A549 (cell line): ENCODE measurements around the gene SNAPC2. TPM values are rescaled to one million over a fixed set of nuclear protein-coding genes. Genes with fewer than 3 reads are reported as not detected.

Experiments used
- ATAC-seq, 2 experiments: fragments of 200-7000 bp in 1 of 2; fragments of >200 bp in 1 of 2; cut with Nextera tagmentation in 1 of 2; cut with Tn5 transposase in 1 of 2; 3 replicates each; pipeline versions ENCODE4 v1.8.0 to v1.9.1; 2018 to 2020; ENCODE audit warnings: mild to moderate bottlenecking in 1 of 2, moderate library complexity in 1 of 2
- CTCF ChIA-PET: fragments of 300-600 bp; sonication (Branson Sonifier 250); formaldehyde crosslinking; extraction: SDS; loops from one replicate; lab custom pipeline; 2021; ENCODE audit warnings: antibody characterized with exemption, inconsistent platforms; lab: Yijun Ruan, JAX
- POLR2A ChIA-PET: fragments of 350-600 bp; formaldehyde crosslinking; extraction: SDS; loops from one replicate; lab custom pipeline; 2021; ENCODE audit warnings: antibody characterized with exemption, inconsistent platforms; lab: Yijun Ruan, JAX
- DNase-seq, 2 experiments: peaks; one replicate each; pipeline versions ENCODE4 v3.0.0 to v3.0.0-alpha.2; 2011 to 2016; ENCODE audit warnings: low read depth in 1 of 2, low spot score in 1 of 2
- FAIRE-seq: peaks from 2 replicates; lab custom pipeline; 2011; peaks lifted over from hg19 to GRCh38; lab: Jason Lieb, UNC
- H3K27ac ChIP-seq, 2 experiments: fragments of >200 bp; sonication (Bioruptor Twin); formaldehyde crosslinking; 3 replicates each; pipeline ENCODE4 v1.5.1; 2016 to 2017
- H3K4me1 ChIP-seq: fragments of >200 bp; sonication (Bioruptor Twin); formaldehyde crosslinking; 3 replicates; pipeline ENCODE4 v1.6.1; 2016
- H3K4me2 ChIP-seq: fragments of >200 bp; sonication (Bioruptor Twin); formaldehyde crosslinking; 3 replicates; pipeline ENCODE4 v1.6.1; 2016
- H3K4me3 ChIP-seq: fragments of >200 bp; sonication (Bioruptor Twin); formaldehyde crosslinking; 3 replicates; pipeline ENCODE4 v1.5.1; 2016
- H3K9me3 ChIP-seq: fragments of >200 bp; sonication (Bioruptor Twin); formaldehyde crosslinking; 3 replicates; pipeline ENCODE4 v1.6.1; 2016
- ATOH8 ChIP-seq: fragments of 250-450 bp; sonication (Bioruptor Pico); IDR thresholded peaks from 2 replicates; pipeline ENCODE4 v1.5.0; 2020; ENCODE audit warnings: low read depth, mild to moderate bottlenecking, moderate library complexity
- CBX8 ChIP-seq: fragments of 200-600 bp; sonication (generic); IDR thresholded peaks from 2 replicates; pipeline ENCODE4 v1.6.1; 2016
- CEBPB ChIP-seq, 2 experiments: fragments of >200 bp in 1 of 2; sonication (Bioruptor Twin) in 1 of 2; formaldehyde crosslinking in 1 of 2; IDR thresholded peaks; 2 replicates each; pipeline ENCODE4 v1.6.1; 2012 to 2016
- EHMT2 ChIP-seq: fragments of 200-600 bp; sonication (generic); IDR thresholded peaks from 2 replicates; pipeline ENCODE4 v1.6.1; 2016; ENCODE audit warnings: antibody characterized with exemption, low read depth, mild to moderate bottlenecking, moderate library complexity
- ELK1 ChIP-seq: fragments of 150-350 bp; IDR thresholded peaks from 2 replicates; pipeline ENCODE4 v1.6.1; 2014; ENCODE audit warnings: low read depth, mild to moderate bottlenecking, low read length
- FOSB ChIP-seq: fragments of 250-450 bp; sonication (Bioruptor Pico); IDR thresholded peaks from 2 replicates; pipeline ENCODE4 v1.5.0; 2020; ENCODE audit warnings: mild to moderate bottlenecking, moderate library complexity
- FOSL2 ChIP-seq, 2 experiments: fragments of 450-650 bp in 1 of 2; fragments of >200 bp in 1 of 2; sonication (Bioruptor Twin) in 1 of 2; formaldehyde crosslinking; IDR thresholded peaks; 2 replicates each; pipeline versions ENCODE4 v1.5.0 to v1.6.1; 2016 to 2020; ENCODE audit warnings: mild to moderate bottlenecking in 1 of 2, moderate library complexity in 1 of 2
- GATA3 ChIP-seq: IDR thresholded peaks from 2 replicates; pipeline ENCODE4 v1.6.1; 2012; ENCODE audit warnings: borderline replicate concordance
- HOXB5 ChIP-seq: fragments of 250-450 bp; sonication (Bioruptor Pico); IDR thresholded peaks from 2 replicates; pipeline ENCODE4 v1.5.0; 2020; ENCODE audit warnings: mild to moderate bottlenecking, moderate library complexity
- KDM1A ChIP-seq: fragments of 200-600 bp; sonication (generic); IDR thresholded peaks from 2 replicates; pipeline ENCODE4 v1.6.1; 2016; ENCODE audit warnings: low read depth, mild to moderate bottlenecking
- MAZ ChIP-seq: fragments of 150-350 bp; IDR thresholded peaks from 2 replicates; pipeline ENCODE4 v1.6.1; 2014; ENCODE audit warnings: antibody characterized with exemption, low read depth, low read length, borderline replicate concordance
- NR3C1 ChIP-seq: fragments of >200 bp; sonication (Bioruptor Twin); formaldehyde crosslinking; IDR thresholded peaks from 3 replicates; pipeline ENCODE4 v1.6.1; 2017
- PHF8 ChIP-seq: fragments of 200-600 bp; sonication (generic); IDR thresholded peaks from 2 replicates; pipeline ENCODE4 v1.6.1; 2016; ENCODE audit warnings: low read depth, mild to moderate bottlenecking, antibody characterized with exemption, moderate library complexity, borderline replicate concordance
- POLR2A ChIP-seq: IDR thresholded peaks from 2 replicates; pipeline ENCODE4 v1.6.1; 2012; ENCODE audit warnings: mild to moderate bottlenecking, low read length
- RARB ChIP-seq: fragments of 250-450 bp; sonication (Bioruptor Pico); IDR thresholded peaks from 2 replicates; pipeline ENCODE4 v1.8.0; 2021; ENCODE audit warnings: mild to moderate bottlenecking, moderate library complexity
- RFX5 ChIP-seq: fragments of 450-650 bp; IDR thresholded peaks from 2 replicates; pipeline ENCODE4 v1.7.1; 2014; ENCODE audit warnings: antibody characterized with exemption, mild to moderate bottlenecking, moderate library complexity
- RNF2 ChIP-seq: fragments of 200-600 bp; sonication (generic); IDR thresholded peaks from 2 replicates; pipeline ENCODE4 v1.6.1; 2016; ENCODE audit warnings: low read depth, mild to moderate bottlenecking, antibody characterized with exemption, moderate library complexity, borderline replicate concordance
- ZFP36 ChIP-seq: fragments of 450-650 bp; IDR thresholded peaks from 2 replicates; pipeline ENCODE4 v1.6.1; 2014; ENCODE audit warnings: borderline replicate concordance; ENCODE audit not compliant: partially characterized antibody
- WGBS: methylation state at CpG from one replicate; pipeline ENCODE4 v1.1.6; 2017; ENCODE audit errors: missing lambda C conversion rate; 5-methylcytosine and 5-hydroxymethylcytosine counted together
- polyA plus RNA-seq, 4 experiments: library from polyadenylated mRNA; depleted of rRNA in 3 of 4; stranded (reverse); fragments of >200 nt; fragmentation: RNase III in 1 of 4; extraction: RNeasy Plus Mini Kit Qiagen cat#74134 plus additional on column Dnase treatment in 1 of 4; gene quantifications; 2 replicates in 3 of 4; 3 replicates in 1 of 4; pipeline ENCODE4 v1.2.3, GENCODE V29; 2011 to 2017
- TF ChIP-seq, protein P1 (sequence below): fragments of 450-650 bp; IDR thresholded peaks from 2 replicates; pipeline ENCODE4 v1.6.1; 2014; ENCODE audit warnings: antibody characterized with exemption
- TF ChIP-seq, protein P2 (sequence below): IDR thresholded peaks from 2 replicates; pipeline ENCODE4 v1.6.1; 2012

Gene SNAPC2
- polyA plus RNA-seq, 2 of the 4 experiments (the other 2 are of a cell fraction), result 9.2 to 13.8 TPM

GRCh38 chr19:7971553-7972520 lies 51.7 kb downstream of the SNAPC2 start:
- POLR2A ChIA-PET, result interaction anchor here (0.9 to 1.5 kb wide), 2 partner anchors 28 to 30 kb away, joined by 3 to 5 read pairs; partner anchors contain the start of gene TIMM44
- Histone ChIP-seq H3K4me3 (no peak overlapping the region), H3K9me3 (no peaks in the 10 kb centered on the region)
- TF ChIP-seq ELK1 (no peak), FOSB (CRISPR knock-in tag) (no peak), ZFP36 (no peak), NR3C1 (no peak), ATOH8 (CRISPR knock-in tag) (no peak), RARB (CRISPR knock-in tag) (no peak), CEBPB (IDR thresholded peaks at IDR 0.05) (no peak), GATA3 (no peak), HOXB5 (CRISPR knock-in tag) (no peak), CBX8 (no peak), KDM1A (no peak), EHMT2 (no peak), PHF8 (no peak), RNF2 (no peak), RFX5 (no peak), POLR2A (no peak), MAZ (no peak), FOSL2 (IDR thresholded peaks at IDR 0.05) (no peak), FOSL2 (CRISPR knock-in tag; IDR thresholded peaks at IDR 0.05) (no peak)
- TF ChIP-seq, protein P1, sequence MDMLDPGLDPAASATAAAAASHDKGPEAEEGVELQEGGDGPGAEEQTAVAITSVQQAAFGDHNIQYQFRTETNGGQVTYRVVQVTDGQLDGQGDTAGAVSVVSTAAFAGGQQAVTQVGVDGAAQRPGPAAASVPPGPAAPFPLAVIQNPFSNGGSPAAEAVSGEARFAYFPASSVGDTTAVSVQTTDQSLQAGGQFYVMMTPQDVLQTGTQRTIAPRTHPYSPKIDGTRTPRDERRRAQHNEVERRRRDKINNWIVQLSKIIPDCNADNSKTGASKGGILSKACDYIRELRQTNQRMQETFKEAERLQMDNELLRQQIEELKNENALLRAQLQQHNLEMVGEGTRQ, result no peak
- TF ChIP-seq, protein P2, sequence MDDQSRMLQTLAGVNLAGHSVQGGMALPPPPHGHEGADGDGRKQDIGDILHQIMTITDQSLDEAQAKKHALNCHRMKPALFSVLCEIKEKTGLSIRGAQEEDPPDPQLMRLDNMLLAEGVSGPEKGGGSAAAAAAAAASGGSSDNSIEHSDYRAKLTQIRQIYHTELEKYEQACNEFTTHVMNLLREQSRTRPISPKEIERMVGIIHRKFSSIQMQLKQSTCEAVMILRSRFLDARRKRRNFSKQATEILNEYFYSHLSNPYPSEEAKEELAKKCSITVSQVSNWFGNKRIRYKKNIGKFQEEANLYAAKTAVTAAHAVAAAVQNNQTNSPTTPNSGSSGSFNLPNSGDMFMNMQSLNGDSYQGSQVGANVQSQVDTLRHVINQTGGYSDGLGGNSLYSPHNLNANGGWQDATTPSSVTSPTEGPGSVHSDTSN, result no peak
- TF ChIP-seq, all 56 proteins: peak for 0
- no peak overlapping the region for H3K27ac ChIP-seq
- CTCF ChIA-PET, result interaction anchor here (0.6 to 4.9 kb wide), 13 partner anchors 9 to 284 kb away, joined by 3 to 31 read pairs (median 6); partner anchors contain the start of gene TIMM44
- ATAC-seq, result peak in 1 of 2 experiments; percentile 27; a peak in 3 of 6 replicates
- DNase-seq, result no peak
- no peaks in the 10 kb centered on the region for H3K4me1 ChIP-seq
- no peak overlapping the region for H3K4me2 ChIP-seq
- FAIRE-seq, result no peak
- WGBS, result 90% methylated on average over 17 of the region's 35 CpGs

Other genes with a start within 250 kb of the SNAPC2 start
- gene MCEMP1, start 243.2 kb upstream of the SNAPC2 start, polyA plus RNA-seq (2011; rRNA removed), result 0.05 and 0.17 TPM in 2 replicates
- gene MCEMP1, start 243.2 kb upstream of the SNAPC2 start, polyA plus RNA-seq (2017; fragmentation: RNase III; extraction: RNeasy Plus Mini Kit Qiagen cat#74134 plus additional on column Dnase treatment), result not detected in 3 replicates
- gene TRAPPC5, start 239.5 kb upstream of the SNAPC2 start, polyA plus RNA-seq (2011; rRNA removed), result 23.8 and 31.6 TPM in 2 replicates
- gene TRAPPC5, start 239.5 kb upstream of the SNAPC2 start, polyA plus RNA-seq (2017; fragmentation: RNase III; extraction: RNeasy Plus Mini Kit Qiagen cat#74134 plus additional on column Dnase treatment), result 50.9 to 60.8 TPM (median 59.8 TPM) in 3 replicates
- gene FCER2, start 218.2 kb upstream of the SNAPC2 start, polyA plus RNA-seq (2011; rRNA removed), result not detected in 2 replicates
- gene FCER2, start 218.2 kb upstream of the SNAPC2 start, polyA plus RNA-seq (2017; fragmentation: RNase III; extraction: RNeasy Plus Mini Kit Qiagen cat#74134 plus additional on column Dnase treatment), result not detected in 3 replicates
- gene CLEC4G, start 188.2 kb upstream of the SNAPC2 start, polyA plus RNA-seq (2011; rRNA removed), result not detected in 2 replicates
- gene CLEC4G, start 188.2 kb upstream of the SNAPC2 start, polyA plus RNA-seq (2017; fragmentation: RNase III; extraction: RNeasy Plus Mini Kit Qiagen cat#74134 plus additional on column Dnase treatment), result not detected in 3 replicates
- gene CD209, start 172.8 kb upstream of the SNAPC2 start, polyA plus RNA-seq (2011; rRNA removed), result not detected in 2 replicates
- not detected in 3 replicates for gene CD209, start 172.8 kb upstream of the SNAPC2 start, polyA plus RNA-seq (2017; fragmentation: RNase III; extraction: RNeasy Plus Mini Kit Qiagen cat#74134 plus additional on column Dnase treatment)
- not detected in 2 replicates for gene CLEC4M, start 157.1 kb upstream of the SNAPC2 start, polyA plus RNA-seq (2011; rRNA removed)
- not detected in 3 replicates for gene CLEC4M, start 157.1 kb upstream of the SNAPC2 start, polyA plus RNA-seq (2017; fragmentation: RNase III; extraction: RNeasy Plus Mini Kit Qiagen cat#74134 plus additional on column Dnase treatment)
- 1.1 and 1.2 TPM in 2 replicates for gene EVI5L, start 90.1 kb upstream of the SNAPC2 start, polyA plus RNA-seq (2011; rRNA removed)
- gene EVI5L, start 90.1 kb upstream of the SNAPC2 start, polyA plus RNA-seq (2017; fragmentation: RNase III; extraction: RNeasy Plus Mini Kit Qiagen cat#74134 plus additional on column Dnase treatment), result 1.2 to 2.3 TPM (median 1.8 TPM) in 3 replicates
- gene PRR36, start 45.9 kb upstream of the SNAPC2 start, polyA plus RNA-seq (2011; rRNA removed), result 0.04 and 0.05 TPM in 2 replicates
- 0.22 to 0.35 TPM (median 0.30 TPM) in 3 replicates for gene PRR36, start 45.9 kb upstream of the SNAPC2 start, polyA plus RNA-seq (2017; fragmentation: RNase III; extraction: RNeasy Plus Mini Kit Qiagen cat#74134 plus additional on column Dnase treatment)
- 4.0 and 5.3 TPM in 2 replicates for gene LRRC8E, start 31.8 kb upstream of the SNAPC2 start, polyA plus RNA-seq (2011; rRNA removed)
- 3.7 to 4.8 TPM (median 4.4 TPM) in 3 replicates for gene LRRC8E, start 31.8 kb upstream of the SNAPC2 start, polyA plus RNA-seq (2017; fragmentation: RNase III; extraction: RNeasy Plus Mini Kit Qiagen cat#74134 plus additional on column Dnase treatment)
- 5.5 TPM in 2 replicates for gene MAP2K7, start 16.5 kb upstream of the SNAPC2 start, polyA plus RNA-seq (2011; rRNA removed)
- gene MAP2K7, start 16.5 kb upstream of the SNAPC2 start, polyA plus RNA-seq (2017; fragmentation: RNase III; extraction: RNeasy Plus Mini Kit Qiagen cat#74134 plus additional on column Dnase treatment), result 17.4 to 19.4 TPM (median 19.3 TPM) in 3 replicates
- 0.21 and 0.40 TPM in 2 replicates for gene TGFBR3L, start 5.5 kb upstream of the SNAPC2 start, polyA plus RNA-seq (2011; rRNA removed)
- 0.70 to 1.4 TPM (median 1.2 TPM) in 3 replicates for gene TGFBR3L, start 5.5 kb upstream of the SNAPC2 start, polyA plus RNA-seq (2017; fragmentation: RNase III; extraction: RNeasy Plus Mini Kit Qiagen cat#74134 plus additional on column Dnase treatment)
- gene CTXN1, start 5.8 kb downstream of the SNAPC2 start, polyA plus RNA-seq (2011; rRNA removed), result 0.79 and 1.2 TPM in 2 replicates
- gene CTXN1, start 5.8 kb downstream of the SNAPC2 start, polyA plus RNA-seq (2017; fragmentation: RNase III; extraction: RNeasy Plus Mini Kit Qiagen cat#74134 plus additional on column Dnase treatment), result 7.9 to 10.7 TPM (median 9.9 TPM) in 3 replicates
- gene TIMM44, start 23.3 kb downstream of the SNAPC2 start, polyA plus RNA-seq (2011; rRNA removed), result 23.0 and 53.2 TPM in 2 replicates
- gene TIMM44, start 23.3 kb downstream of the SNAPC2 start, polyA plus RNA-seq (2017; fragmentation: RNase III; extraction: RNeasy Plus Mini Kit Qiagen cat#74134 plus additional on column Dnase treatment), result 29.7 to 37.9 TPM (median 33.4 TPM) in 3 replicates
- gene ELAVL1, start 85.3 kb downstream of the SNAPC2 start, polyA plus RNA-seq (2011; rRNA removed), result 39.3 and 44.4 TPM in 2 replicates
- 55.6 to 58.9 TPM (median 57.3 TPM) in 3 replicates for gene ELAVL1, start 85.3 kb downstream of the SNAPC2 start, polyA plus RNA-seq (2017; fragmentation: RNase III; extraction: RNeasy Plus Mini Kit Qiagen cat#74134 plus additional on column Dnase treatment)
- gene CCL25, start 132.4 kb downstream of the SNAPC2 start, polyA plus RNA-seq (2011; rRNA removed), result not detected in 2 replicates
- gene CCL25, start 132.4 kb downstream of the SNAPC2 start, polyA plus RNA-seq (2017; fragmentation: RNase III; extraction: RNeasy Plus Mini Kit Qiagen cat#74134 plus additional on column Dnase treatment), result not detected in 3 replicates
- gene FBN3, start 229.3 kb downstream of the SNAPC2 start, polyA plus RNA-seq (2011; rRNA removed), result 0.01 TPM in 1 of 2 replicates, not detected in the other
- not detected in 3 replicates for gene FBN3, start 229.3 kb downstream of the SNAPC2 start, polyA plus RNA-seq (2017; fragmentation: RNase III; extraction: RNeasy Plus Mini Kit Qiagen cat#74134 plus additional on column Dnase treatment)